Thoracic aorta (tissue), 2 donors: Measurements from ENCODE around the gene RNU11. TPM values are rescaled to one million over a fixed set of nuclear protein-coding genes. Genes with fewer than 3 reads are reported as not detected.

Experiments
- ATAC-seq: fragments of 150-250 bp; one replicate; pipeline ENCODE4 v1.8.0; 2017; ENCODE audit warnings: low read depth; ENCODE audit not compliant: insufficient number of reproducible peaks, low FRiP score
- DNase-seq: peaks from one replicate; pipeline ENCODE4 v3.0.0-alpha.2; 2020; ENCODE audit warnings: low spot score
- H3K27ac ChIP-seq, 2 donors: fragments of 200-600 bp; sonication (generic); 1 replicate in 1 of 2; 2 replicates in 1 of 2; pipeline ENCODE4 v1.5.1; 2016; ENCODE audit warnings: mild to moderate bottlenecking in 2 of 2, moderate library complexity in 2 of 2
- H3K27me3 ChIP-seq: fragments of 200-600 bp; sonication (generic); replicated peaks from 2 replicates; pipeline ENCODE4 v1.6.0; 2016; ENCODE audit warnings: mild to moderate bottlenecking; ENCODE audit not compliant: insufficient read depth
- H3K36me3 ChIP-seq: fragments of 200-600 bp; sonication (generic); one replicate; pipeline ENCODE4 v1.5.1; 2016
- H3K4me1 ChIP-seq, 2 donors: fragments of 200-600 bp; sonication (generic); 1 replicate in 1 of 2; 2 replicates in 1 of 2; pipeline versions ENCODE4 v1.5.1 to v1.6.0; 2016; ENCODE audit warnings: low read depth in 2 of 2, mild to moderate bottlenecking in 1 of 2; ENCODE audit not compliant: control insufficient read depth in 1 of 2
- H3K4me3 ChIP-seq: fragments of 200-600 bp; sonication (generic); 2 replicates; pipeline ENCODE4 v1.5.1; 2016; ENCODE audit warnings: mild to moderate bottlenecking
- H3K9me3 ChIP-seq: fragments of 200-600 bp; sonication (generic); 2 replicates; pipeline ENCODE4 v1.5.1; 2016
- total RNA-seq, 2 donors: library from RNA; depleted of rRNA; stranded (reverse); fragments of >200 nt; gene quantifications; one replicate each; pipeline versions ENCODE4 v1.1.0 to v1.2.3, GENCODE V29; 2016
- TF ChIP-seq, protein P1 (sequence below): fragments of 200-600 bp; sonication (generic); IDR thresholded peaks from one replicate; pipeline ENCODE4 v1.5.1; 2019; ENCODE audit warnings: antibody characterized with exemption

The RNU11 gene
- total RNA-seq, 2 donors from 2014 or later = not detected

- TF ChIP-seq, protein P1, sequence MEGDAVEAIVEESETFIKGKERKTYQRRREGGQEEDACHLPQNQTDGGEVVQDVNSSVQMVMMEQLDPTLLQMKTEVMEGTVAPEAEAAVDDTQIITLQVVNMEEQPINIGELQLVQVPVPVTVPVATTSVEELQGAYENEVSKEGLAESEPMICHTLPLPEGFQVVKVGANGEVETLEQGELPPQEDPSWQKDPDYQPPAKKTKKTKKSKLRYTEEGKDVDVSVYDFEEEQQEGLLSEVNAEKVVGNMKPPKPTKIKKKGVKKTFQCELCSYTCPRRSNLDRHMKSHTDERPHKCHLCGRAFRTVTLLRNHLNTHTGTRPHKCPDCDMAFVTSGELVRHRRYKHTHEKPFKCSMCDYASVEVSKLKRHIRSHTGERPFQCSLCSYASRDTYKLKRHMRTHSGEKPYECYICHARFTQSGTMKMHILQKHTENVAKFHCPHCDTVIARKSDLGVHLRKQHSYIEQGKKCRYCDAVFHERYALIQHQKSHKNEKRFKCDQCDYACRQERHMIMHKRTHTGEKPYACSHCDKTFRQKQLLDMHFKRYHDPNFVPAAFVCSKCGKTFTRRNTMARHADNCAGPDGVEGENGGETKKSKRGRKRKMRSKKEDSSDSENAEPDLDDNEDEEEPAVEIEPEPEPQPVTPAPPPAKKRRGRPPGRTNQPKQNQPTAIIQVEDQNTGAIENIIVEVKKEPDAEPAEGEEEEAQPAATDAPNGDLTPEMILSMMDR = no peak
- peaks cover 3 to 8% of the 10 kb centered on the region in 2 donors for H3K4me1 ChIP-seq
- H3K27ac ChIP-seq = no peak overlapping the region
- no peaks in the 10 kb centered on the region for H3K27me3 ChIP-seq
- peaks cover 47% of the 10 kb centered on the region for H3K36me3 ChIP-seq
- DNase-seq = no peak
- H3K4me3 ChIP-seq = no peak overlapping the region
- no peak for ATAC-seq
- no peaks in the 10 kb centered on the region for H3K9me3 ChIP-seq
Observed at GRCh38 chr1:28606771-28607170, 41.6 kb upstream of the RNU11 start.

DNA sequence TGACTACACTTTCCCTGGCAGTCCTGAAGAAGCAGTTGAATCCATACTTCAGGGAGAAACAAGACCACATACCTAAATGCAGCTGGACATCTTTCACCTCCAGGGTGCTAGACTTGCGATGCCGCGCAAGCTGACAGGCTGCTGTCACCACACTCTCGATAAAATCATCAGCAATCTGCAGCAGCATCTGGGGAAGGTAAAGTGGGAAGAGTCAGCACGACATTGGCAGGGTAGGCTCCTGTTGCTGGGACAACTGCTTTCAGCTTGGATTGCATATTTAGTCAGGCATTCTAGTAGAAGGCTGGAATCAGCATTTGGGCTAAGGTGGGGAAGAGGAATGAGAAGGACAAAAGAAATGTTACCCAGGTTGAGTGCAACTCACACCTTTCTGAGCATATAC lies 35.2 kb upstream of the RNU11 start:
- H3K27me3 ChIP-seq = no peaks in the 10 kb centered on the region
- no peaks in the 10 kb centered on the region for H3K4me1 ChIP-seq
- no peaks in the 10 kb centered on the region for H3K9me3 ChIP-seq
- no peak overlapping the region for H3K27ac ChIP-seq
- peaks cover 50% of the 10 kb centered on the region for H3K36me3 ChIP-seq
- no peak overlapping the region for H3K4me3 ChIP-seq
- DNase-seq (no peak), ATAC-seq (no peak)
- TF ChIP-seq, protein P1 = no peak

DNA sequence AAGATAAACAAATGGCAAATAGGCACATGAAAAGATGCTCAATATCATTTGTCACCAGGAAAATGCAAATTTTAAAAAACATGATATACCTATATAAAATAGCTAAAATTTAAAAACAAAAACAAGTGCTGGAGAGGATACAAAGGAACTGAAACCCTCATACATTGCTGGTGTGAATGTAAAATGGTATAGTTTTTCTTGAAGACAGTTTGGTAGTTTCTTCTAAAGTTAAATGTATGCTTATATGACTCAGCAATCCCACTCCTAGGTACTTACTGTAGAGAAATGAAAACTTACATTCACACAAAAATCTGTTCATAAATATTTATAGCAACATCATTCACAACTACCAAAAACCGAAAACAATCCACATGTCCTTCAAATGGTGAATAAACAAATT lies 16.7 kb upstream of the RNU11 start:
- ATAC-seq (no peak), DNase-seq (no peak)
- no peak overlapping the region for H3K4me3 ChIP-seq
- TF ChIP-seq, protein P1 = no peak
- H3K36me3 ChIP-seq = no peaks in the 10 kb centered on the region
- H3K27ac ChIP-seq = no peak overlapping the region
- H3K9me3 ChIP-seq = no peaks in the 10 kb centered on the region
- no peaks in the 10 kb centered on the region for H3K4me1 ChIP-seq
- no peaks in the 10 kb centered on the region for H3K27me3 ChIP-seq

- Histone ChIP-seq H3K4me1 (no peaks in the 10 kb centered on the region), H3K36me3 (no peaks in the 10 kb centered on the region), H3K4me3 (no peak overlapping the region), H3K9me3 (no peaks in the 10 kb centered on the region), H3K27ac (no peak overlapping the region), H3K27me3 (no peaks in the 10 kb centered on the region)
- DNase-seq = no peak
- TF ChIP-seq, protein P1 = no peak
- ATAC-seq = no peak
Observed at GRCh38 chr1:28632560-28632959, 15.8 kb upstream of the RNU11 start.

GRCh38 chr1:28640766-28641165 lies 7.6 kb upstream of the RNU11 start:
- no peaks in the 10 kb centered on the region for H3K27me3 ChIP-seq
- H3K36me3 ChIP-seq = no peaks in the 10 kb centered on the region
- H3K4me1 ChIP-seq = peaks cover 14 to 40% of the 10 kb centered on the region in 2 donors
- H3K27ac ChIP-seq = no peak overlapping the region
- H3K4me3 ChIP-seq = no peak overlapping the region
- TF ChIP-seq, protein P1 = no peak
- no peaks in the 10 kb centered on the region for H3K9me3 ChIP-seq
- DNase-seq (no peak), ATAC-seq (no peak)
